Effector memory CD4-positive, alpha-beta T cell (primary cell): Measurements from ENCODE around the gene TRAPPC6A.

Source experiments
- DNase-seq, 3 donors: peaks; one replicate each; pipeline ENCODE4 v3.0.0-alpha.2; 2020
- H3K27ac ChIP-seq: 2 replicates; pipeline ENCODE4 v1.7.0; 2013; ENCODE audit warnings: mild to moderate bottlenecking, low read length, moderate library complexity; ENCODE audit not compliant: insufficient read depth, poor library complexity, severe bottlenecking
- H3K27me3 ChIP-seq: replicated peaks from 2 replicates; pipeline ENCODE4 v1.7.0; 2013; ENCODE audit warnings: mild to moderate bottlenecking, low read length; ENCODE audit not compliant: insufficient read depth, control insufficient read depth, poor library complexity, severe bottlenecking
- H3K36me3 ChIP-seq: 2 replicates; pipeline ENCODE4 v1.7.0; 2013; ENCODE audit warnings: mild to moderate bottlenecking, low read length, moderate library complexity; ENCODE audit not compliant: control insufficient read depth, insufficient read depth
- H3K4me1 ChIP-seq: 2 replicates; pipeline ENCODE4 v1.7.0; 2013; ENCODE audit warnings: low read length, mild to moderate bottlenecking; ENCODE audit not compliant: control insufficient read depth, insufficient read depth, poor library complexity, severe bottlenecking
- H3K4me3 ChIP-seq: 2 replicates; pipeline ENCODE4 v1.7.0; 2013; ENCODE audit warnings: low read length, low read depth, mild to moderate bottlenecking; ENCODE audit not compliant: insufficient read depth, poor library complexity, severe bottlenecking
- H3K9me3 ChIP-seq: 2 replicates; pipeline ENCODE4 v1.7.0; 2013; ENCODE audit warnings: mild to moderate bottlenecking, low read length, moderate library complexity; ENCODE audit not compliant: control insufficient read depth

TRAPPC6A gene

GRCh38 chr19:45150751-45151281, 27.2 kb downstream of the TRAPPC6A start:
- Histone ChIP-seq H3K36me3 (peaks cover 8% of the 10 kb centered on the region), H3K4me3 (no peak overlapping the region), H3K27ac (no peak overlapping the region), H3K27me3 (no peaks in the 10 kb centered on the region), H3K4me1 (peaks cover 23% of the 10 kb centered on the region), H3K9me3 (no peaks in the 10 kb centered on the region)
- DNase-seq, result no peak

DNA sequence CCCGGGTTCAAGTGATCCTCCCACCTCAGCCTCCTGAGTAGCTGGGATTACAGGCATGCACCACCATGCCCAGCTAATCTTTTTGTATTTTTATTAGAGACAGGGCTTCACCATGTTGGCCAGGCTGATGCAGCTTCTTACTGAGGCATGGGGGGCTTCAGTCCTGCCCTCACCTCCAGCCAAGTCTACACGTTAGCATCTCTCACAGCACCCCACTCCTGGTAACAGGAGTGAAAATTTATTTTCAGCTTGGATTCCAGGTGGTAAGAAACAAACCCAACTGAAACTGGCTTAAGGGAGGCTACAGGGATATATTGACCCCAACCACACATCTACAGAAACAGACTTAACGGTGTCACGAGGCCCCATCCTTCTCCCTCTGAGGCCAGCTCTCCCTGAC, 27.9 kb downstream of the TRAPPC6A start:
- no peak for DNase-seq
- Histone ChIP-seq H3K4me3 (no peak overlapping the region), H3K27me3 (no peaks in the 10 kb centered on the region), H3K9me3 (no peaks in the 10 kb centered on the region), H3K36me3 (peaks cover 11% of the 10 kb centered on the region), H3K4me1 (peaks cover 23% of the 10 kb centered on the region), H3K27ac (no peak overlapping the region)

GRCh38 chr19:45149129-45149528, 28.9 kb downstream of the TRAPPC6A start:
- no peak overlapping the region for H3K27ac ChIP-seq
- no peak overlapping the region for H3K4me3 ChIP-seq
- H3K27me3 ChIP-seq, result no peaks in the 10 kb centered on the region
- H3K9me3 ChIP-seq, result no peaks in the 10 kb centered on the region
- DNase-seq, result no peak
- H3K36me3 ChIP-seq, result peaks cover 14% of the 10 kb centered on the region
- H3K4me1 ChIP-seq, result peaks cover 23% of the 10 kb centered on the region

- H3K27ac ChIP-seq, result no peak overlapping the region
- H3K4me1 ChIP-seq, result peaks cover 13% of the 10 kb centered on the region
- no peaks in the 10 kb centered on the region for H3K27me3 ChIP-seq
- no peak overlapping the region for H3K4me3 ChIP-seq
- DNase-seq, result no peak
- no peaks in the 10 kb centered on the region for H3K9me3 ChIP-seq
- H3K36me3 ChIP-seq, result peaks cover 15% of the 10 kb centered on the region
Observed at GRCh38 chr19:45147835-45148676, 30.0 kb downstream of the TRAPPC6A start.

DNA sequence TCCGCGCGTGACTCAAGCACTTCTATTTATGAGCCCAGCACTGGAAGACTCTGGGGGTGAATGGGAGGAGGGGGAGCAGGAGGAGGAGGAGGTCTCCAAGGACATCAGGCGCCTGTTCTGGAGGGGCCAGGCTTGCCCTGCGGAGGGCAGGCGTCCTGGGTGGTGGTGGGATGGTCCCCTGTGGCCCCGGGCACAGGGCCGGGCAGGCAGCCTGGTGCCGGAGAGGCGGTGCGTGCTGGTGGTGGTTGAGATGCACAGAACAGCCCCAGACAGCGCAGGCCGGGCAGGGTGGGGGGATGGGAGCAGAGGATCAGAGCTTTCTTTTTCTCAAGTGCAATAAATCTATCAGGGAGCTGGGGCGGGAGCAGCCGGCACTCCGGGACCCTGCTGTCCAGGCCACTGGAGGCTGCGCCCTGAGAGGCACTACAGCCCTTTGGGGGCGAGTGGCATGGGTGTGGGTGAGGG, 31.3 kb downstream of the TRAPPC6A start:
- Histone ChIP-seq H3K27ac (no peak overlapping the region), H3K9me3 (no peaks in the 10 kb centered on the region), H3K4me1 (peaks cover under 1% of the 10 kb centered on the region), H3K36me3 (peaks cover 28% of the 10 kb centered on the region), H3K4me3 (no peak overlapping the region), H3K27me3 (no peaks in the 10 kb centered on the region)
- no peak for DNase-seq

- no peaks in the 10 kb centered on the region for H3K9me3 ChIP-seq
- H3K4me1 ChIP-seq, result no peaks in the 10 kb centered on the region
- no peak overlapping the region for H3K4me3 ChIP-seq
- H3K27ac ChIP-seq, result no peak overlapping the region
- H3K36me3 ChIP-seq, result peaks cover 33% of the 10 kb centered on the region
- no peaks in the 10 kb centered on the region for H3K27me3 ChIP-seq
- DNase-seq, result no peak
Observed at GRCh38 chr19:45146251-45146650, 31.8 kb downstream of the TRAPPC6A start.

GRCh38 chr19:45145270-45146189, 32.5 kb downstream of the TRAPPC6A start:
- Histone ChIP-seq H3K9me3 (no peaks in the 10 kb centered on the region), H3K4me3 (no peak overlapping the region), H3K36me3 (peaks cover 39% of the 10 kb centered on the region), H3K4me1 (no peaks in the 10 kb centered on the region), H3K27me3 (no peaks in the 10 kb centered on the region), H3K27ac (no peak overlapping the region)
- no peak for DNase-seq

DNA sequence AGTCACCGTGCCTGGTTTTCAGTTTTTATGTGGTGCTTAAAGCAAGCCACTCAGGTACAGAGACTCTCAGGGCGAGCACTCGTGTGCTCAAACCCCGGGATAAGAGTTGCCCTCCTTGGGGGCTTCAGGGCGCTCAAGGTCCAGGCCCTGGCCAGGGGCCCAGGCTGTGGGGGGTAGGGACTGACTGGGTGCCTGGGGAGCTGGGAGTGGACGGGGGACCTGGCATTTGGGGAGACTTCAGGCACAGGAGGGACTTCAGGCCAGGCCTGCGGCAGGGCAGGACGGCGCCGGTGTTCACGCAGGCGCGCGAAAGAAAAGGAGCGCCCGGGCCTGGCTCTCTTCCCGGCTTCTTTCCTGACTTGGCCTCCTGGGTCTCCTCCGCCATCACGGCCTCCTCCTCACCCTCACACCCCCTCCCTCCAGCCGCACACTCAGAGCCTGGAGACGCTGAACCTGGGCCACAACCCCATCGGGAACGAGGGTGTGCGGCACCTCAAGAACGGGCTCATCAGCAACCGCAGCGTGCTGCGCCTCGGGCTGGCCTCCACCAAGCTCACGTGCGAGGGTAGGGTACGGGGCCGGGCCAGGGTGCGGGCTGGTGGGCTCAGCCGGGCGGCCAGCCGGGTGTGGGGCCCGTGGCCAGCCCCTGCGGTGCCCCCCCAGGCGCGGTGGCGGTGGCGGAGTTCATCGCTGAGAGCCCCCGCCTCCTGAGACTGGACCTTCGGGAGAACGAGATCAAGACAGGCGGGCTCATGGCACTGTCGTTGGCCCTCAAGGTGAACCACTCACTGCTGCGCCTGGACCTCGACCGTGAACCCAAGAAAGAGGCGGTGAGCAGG, 33.4 kb downstream of the TRAPPC6A start:
- no peak overlapping the region for H3K27ac ChIP-seq
- no peaks in the 10 kb centered on the region for H3K9me3 ChIP-seq
- no peaks in the 10 kb centered on the region for H3K4me1 ChIP-seq
- no peak for DNase-seq
- no peak overlapping the region for H3K4me3 ChIP-seq
- H3K27me3 ChIP-seq, result no peaks in the 10 kb centered on the region
- peaks cover 39% of the 10 kb centered on the region for H3K36me3 ChIP-seq

DNA sequence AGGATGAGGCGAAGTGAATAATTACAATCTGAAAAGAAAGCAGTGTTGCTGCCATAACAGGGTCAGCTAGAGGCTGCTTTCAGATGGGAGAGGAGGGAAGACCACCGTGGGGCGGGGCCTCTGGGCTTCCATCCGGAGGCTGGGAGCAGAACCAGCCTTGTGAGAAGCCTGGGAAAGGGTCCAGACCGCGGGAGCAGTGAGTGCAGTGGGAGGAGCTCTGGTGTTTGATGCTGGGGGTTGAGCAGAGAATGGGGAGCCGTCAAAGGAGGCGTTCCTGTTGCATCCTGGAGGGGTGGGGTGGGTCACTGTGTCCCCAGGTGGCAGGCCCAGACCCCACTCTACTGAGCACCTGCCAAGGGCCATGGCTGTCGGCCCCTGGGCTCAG, 35.3 kb downstream of the TRAPPC6A start:
- Histone ChIP-seq H3K27me3 (no peaks in the 10 kb centered on the region), H3K4me1 (no peaks in the 10 kb centered on the region), H3K36me3 (peaks cover 39% of the 10 kb centered on the region), H3K9me3 (no peaks in the 10 kb centered on the region), H3K27ac (no peak overlapping the region), H3K4me3 (no peak overlapping the region)
- no peak for DNase-seq
